Stimulated activated CD4-positive, alpha-beta T cell treated with anti-CD3 and anti-CD28 coated beads, Interleukin-4, amount 100 ng/mL, for 24 hours (primary cell): Measurements from ENCODE around the gene NAA25.
"Not testable (repeated sequence)": the region's sequence is repeated elsewhere in the genome, so short reads cannot be mapped to it uniquely, and the experiment has no call there.

ENCODE experiments used
- DNase-seq: peaks from one replicate; pipeline ENCODE4 v3.0.0-alpha.2; 2020

NAA25 gene

DNA sequence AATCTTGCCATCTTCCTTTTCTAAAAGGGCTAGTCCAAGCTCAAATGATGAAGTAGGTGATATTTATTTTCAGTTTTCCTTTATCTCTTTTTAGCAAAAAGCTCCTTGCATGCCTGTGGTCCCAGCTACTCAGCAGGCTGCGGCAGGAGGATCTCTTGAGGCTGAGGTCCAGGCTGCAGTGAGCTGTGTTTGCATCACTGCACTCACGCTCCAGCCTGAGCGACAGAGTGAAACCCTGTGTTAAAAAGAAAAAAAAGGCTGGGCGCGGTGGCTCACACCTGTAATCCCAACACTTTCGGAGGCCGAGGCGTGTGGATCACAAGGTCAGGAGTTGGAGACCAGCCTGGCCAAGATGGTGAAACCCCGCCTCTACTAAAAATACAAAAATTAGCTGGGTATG is 100.6 kb downstream of the NAA25 start:
- no peak for DNase-seq

- DNase-seq, result no peak
Observed at GRCh38 chr12:112005419-112006395, 102.9 kb downstream of the NAA25 start.

DNA sequence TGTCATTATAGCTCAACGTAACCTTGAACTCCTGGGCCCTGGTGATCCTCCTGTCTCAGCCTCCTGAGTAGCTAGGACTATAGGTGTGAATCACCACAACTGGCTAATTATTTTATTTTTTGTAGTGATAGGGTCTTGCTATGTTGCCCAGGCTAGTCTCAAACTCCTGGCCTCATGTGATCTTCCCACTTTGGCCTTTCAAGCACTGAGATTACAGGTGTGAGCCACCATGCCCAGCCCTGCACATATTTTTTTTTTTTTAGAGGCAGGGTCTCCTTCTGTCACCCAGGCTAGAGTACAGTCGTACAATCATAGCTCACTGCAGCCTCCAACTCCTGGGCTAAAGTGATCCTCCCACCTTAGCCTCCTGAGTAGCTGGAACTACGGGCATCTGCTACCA is 104.5 kb downstream of the NAA25 start:
- no peak for DNase-seq

- DNase-seq, result no peak
Observed at GRCh38 chr12:112001576-112001975, 107.0 kb downstream of the NAA25 start.

- no peak for DNase-seq
Observed at GRCh38 chr12:112000820-112001219, 107.8 kb downstream of the NAA25 start.

DNA sequence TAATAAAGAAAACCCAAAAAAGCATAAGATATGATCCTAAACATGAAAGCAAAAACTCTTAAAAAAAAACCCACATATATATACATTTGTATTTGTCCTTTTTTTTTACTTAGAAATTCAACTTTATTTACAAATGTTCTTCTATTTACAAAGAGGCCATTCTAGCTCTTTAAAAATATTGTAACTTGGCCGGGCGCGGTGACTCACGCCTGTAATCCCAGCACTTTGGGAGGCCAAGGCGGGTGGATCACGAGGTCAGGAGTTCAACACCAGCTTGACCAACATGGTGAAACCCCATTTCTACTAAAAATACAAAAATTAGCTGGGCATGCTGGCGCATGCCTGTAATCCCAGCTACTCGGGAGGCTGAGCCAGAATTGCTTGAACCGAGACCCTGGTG is 109.5 kb downstream of the NAA25 start:
- not testable (repeated sequence) for DNase-seq

DNA sequence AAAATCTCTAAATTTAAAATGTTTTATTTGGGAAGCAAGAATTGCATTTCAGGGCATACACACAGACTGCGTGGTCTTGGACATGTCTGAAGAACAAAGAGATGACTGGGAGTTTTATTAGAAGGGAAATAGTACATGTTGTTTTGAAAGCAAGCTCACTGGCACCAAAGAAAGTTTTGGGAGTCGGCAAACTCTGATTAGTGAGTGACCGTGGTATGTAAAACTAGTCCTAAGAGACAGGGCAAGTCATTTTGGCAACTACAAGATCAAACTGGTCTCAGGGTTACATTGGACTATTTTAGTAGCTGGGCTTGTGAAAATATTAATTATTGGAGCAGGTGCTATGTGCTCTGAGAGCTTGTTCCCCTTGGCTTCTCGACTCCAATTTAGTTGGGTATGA is 110.6 kb downstream of the NAA25 start:
- no peak for DNase-seq

GRCh38 chr12:111997300-111997699 is 111.3 kb downstream of the NAA25 start:
- DNase-seq, result no peak

GRCh38 chr12:111995782-111996480 is 112.7 kb downstream of the NAA25 start:
- DNase-seq, result no peak

- not testable (repeated sequence) for DNase-seq
Observed at GRCh38 chr12:111994211-111995111, 114.1 kb downstream of the NAA25 start.

DNA sequence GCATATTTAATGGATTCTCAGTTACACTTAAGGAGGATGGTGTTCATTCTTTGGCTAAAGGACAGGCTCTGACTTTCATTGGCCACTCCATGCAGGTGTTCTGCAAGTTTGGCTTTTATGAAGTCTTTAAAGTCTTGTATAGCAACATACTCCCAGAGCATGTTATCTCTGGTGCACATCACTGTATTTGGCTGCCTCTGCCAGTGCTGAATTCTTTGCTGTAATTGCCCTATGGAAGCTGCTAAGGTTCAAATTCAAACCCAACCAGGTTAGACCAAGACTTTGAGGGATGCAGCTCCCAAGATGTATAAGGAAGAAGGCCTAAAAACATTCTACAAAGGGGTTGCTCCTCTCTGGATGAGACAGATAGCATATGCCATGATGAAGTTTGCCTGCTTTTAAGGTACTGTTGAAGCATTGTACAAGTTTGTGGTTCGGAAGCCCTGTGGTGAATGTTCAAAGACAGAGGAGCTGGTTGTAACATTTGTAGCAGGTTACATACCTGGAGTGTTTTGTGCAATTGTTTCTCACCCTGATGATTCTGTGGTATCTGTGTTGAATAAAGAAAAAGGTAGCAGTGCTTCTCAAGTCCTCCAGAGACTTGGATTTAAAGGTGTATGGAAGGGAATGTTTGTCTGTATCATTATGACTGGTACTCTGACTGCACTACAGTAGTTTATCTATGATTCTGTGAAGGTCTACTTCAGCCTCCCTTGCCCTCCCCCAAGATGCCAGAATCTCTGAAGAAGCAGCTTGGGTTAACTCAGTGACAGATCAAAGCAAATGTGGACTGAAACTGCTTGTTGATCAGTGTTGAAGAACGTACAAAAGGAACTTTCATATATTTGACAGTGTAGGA is 115.1 kb downstream of the NAA25 start:
- peak; percentile 32 for DNase-seq

DNA sequence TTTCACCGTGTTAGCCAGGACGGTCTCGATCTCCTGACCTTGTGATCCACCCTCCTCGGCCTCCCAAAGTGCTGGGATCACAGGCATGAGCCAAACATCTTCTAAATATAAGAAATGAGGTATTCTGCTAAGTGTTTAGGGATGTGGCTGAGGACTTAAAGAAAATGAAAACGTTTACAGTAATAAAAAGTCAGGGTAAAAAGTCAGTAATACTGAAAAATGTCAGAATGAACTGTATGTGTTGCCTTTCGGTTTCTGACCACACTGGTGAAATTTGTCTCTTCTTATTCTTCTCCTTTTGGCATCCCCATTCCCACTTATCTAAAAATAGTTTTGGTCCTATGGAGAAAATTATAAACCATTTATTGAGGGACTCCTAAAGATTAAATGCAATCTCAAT is 116.1 kb downstream of the NAA25 start:
- DNase-seq, result no peak

DNA sequence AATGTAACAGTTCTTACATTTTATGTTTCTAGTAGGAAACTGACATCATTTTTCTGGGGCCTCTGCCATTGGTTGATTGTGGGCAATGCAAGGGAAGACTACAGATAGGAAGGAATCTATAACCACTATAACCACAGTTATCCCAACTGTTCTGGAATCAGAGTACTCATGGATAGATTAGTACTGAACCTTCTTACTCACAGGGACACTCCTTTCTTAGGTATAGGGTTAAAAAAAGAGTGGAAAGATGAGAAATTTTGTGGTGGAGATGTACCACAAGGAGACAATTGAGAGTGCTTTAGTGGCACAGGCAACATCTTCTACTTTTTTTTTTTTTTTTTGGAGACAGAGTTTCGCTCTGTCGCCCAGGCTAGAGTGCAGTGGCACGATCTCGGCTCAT is 116.6 kb downstream of the NAA25 start:
- DNase-seq, result no peak

GRCh38 chr12:111991535-111991934 is 117.0 kb downstream of the NAA25 start:
- no peak for DNase-seq

GRCh38 chr12:111984820-111985219 is 123.8 kb downstream of the NAA25 start:
- DNase-seq, result no peak

- no peak for DNase-seq
Observed at GRCh38 chr12:111981987-111982386, 126.6 kb downstream of the NAA25 start.

DNA sequence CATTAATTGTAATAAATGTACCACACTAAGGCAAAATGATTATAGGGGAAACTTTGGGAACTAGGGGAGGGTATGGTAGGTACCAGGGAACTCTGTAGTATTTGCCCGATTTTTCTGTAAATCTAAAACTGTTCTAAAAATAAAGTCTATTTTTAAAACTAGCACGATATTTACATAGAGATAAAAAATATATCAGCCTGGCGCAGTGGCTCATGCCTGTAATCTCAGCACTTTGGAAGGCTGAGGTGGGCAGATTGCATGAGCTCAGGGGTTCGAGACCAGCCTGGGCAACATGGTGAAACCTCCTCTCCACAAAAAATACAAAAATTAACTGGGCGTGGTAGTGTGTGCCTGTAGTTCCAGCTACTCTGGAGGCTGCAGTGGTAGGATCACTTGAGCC is 128.0 kb downstream of the NAA25 start:
- DNase-seq, result no peak

DNA sequence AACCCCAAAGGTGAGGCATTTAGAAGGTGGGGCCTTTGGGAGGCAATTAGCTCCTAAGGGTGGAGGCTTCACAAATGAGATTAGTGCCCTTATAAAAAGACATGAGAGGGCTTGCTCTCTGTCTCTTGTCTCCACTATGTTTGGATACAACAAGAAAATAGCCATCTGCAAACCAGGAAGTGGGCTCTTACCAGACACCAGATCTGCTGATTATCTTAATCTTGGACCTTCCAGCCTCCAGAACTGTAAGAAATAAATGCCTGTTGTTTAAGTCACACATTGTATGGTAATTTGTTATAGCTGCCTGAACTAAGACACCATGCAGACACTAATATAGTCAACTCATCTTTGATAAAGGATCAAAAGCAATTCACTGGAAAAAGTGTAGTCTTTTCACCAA is 130.0 kb downstream of the NAA25 start:
- no peak for DNase-seq

- DNase-seq, result no peak
Observed at GRCh38 chr12:111976860-111977259, 131.7 kb downstream of the NAA25 start.
